NK-92 (cell line): Measurements from ENCODE around the gene KLHL11.
"Not testable (repeated sequence)": the region's sequence is repeated elsewhere in the genome, so short reads cannot be mapped to it uniquely, and the experiment has no call there.

ENCODE experiments used
- DNase-seq: peaks from one replicate; lab custom pipeline; 2025; ENCODE audit not compliant: unreplicated experiment; lab: John Stamatoyannopoulos, UW

Gene KLHL11

DNA sequence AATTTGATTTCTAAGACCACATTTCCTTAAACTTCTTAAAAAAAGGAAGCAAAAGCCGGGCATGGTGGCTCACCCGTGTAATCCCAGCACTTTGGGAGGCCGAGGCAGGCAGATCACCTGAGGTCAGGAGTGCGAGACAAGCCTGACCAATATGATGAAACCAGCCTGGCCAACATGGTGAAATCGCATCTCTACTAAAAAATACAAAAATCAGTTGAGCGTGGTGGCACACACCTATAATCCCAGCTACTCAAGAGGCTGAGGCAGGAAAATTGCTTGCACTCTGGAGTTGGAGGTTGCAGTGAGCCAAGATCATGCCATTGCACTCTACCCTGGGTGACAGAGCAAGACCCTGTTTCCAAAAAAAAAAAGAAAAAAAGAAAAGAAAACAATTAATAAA is 24.4 kb downstream of the KLHL11 start:
- DNase-seq: not testable (repeated sequence)

DNA sequence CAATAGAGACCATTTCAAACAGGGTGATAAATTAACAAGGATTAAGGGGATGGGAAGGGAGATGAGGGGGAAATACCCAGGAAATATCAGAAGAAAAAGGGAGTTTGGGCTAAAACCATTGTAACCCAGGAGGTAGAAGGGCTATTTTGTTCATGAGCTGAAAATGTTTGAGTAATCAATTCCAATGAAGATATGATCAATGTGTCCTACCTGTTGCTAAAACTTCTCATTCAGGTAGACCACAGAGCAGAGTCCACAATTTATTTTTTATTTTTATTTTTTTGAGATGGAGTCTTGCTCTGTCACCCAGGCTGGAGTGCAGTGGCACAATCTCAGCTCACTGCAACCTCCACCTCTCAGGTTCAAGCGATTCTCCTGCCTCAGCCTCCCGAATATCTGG is 25.8 kb downstream of the KLHL11 start:
- DNase-seq: not testable (repeated sequence)

DNA sequence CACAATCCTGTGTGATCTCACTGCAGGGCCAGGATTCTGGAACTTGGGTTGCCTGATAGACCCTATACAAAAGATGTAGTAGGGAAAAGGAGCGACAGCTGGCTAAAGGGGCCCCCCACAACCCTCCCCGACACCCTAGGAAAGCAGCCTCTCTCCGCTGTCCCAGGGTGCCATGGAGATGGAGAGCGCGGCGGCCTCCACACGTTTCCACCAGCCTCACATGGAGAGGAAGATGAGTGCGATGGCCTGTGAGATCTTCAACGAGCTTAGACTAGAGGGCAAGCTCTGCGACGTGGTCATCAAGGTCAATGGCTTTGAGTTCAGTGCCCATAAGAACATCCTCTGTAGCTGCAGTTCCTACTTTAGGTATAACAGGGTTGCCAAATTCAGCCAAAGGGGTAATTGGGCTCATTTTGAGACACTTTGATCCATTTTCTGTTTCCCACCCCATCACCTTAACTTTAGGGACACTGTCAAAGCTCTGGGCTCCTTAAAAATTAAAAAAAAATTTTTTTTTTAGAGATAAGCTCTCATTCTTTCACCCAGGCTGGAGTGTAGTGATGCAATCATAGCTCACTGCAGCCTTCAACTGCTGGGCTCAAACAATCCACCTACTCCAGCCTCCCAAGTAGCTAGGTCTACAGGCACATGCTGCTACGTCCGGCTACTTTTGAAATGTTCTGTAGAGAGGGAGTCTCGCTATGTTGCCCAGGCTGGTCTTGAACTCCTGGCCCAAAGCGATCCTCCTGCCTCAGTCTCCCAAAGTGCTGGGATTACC is 27.3 kb downstream of the KLHL11 start, which contains the start of gene KLHL10:
TSS of gene KLHL10 (plus strand) at position 65 of the 778 bp plus-strand sequence. CDS start at position 173, 108 bp downstream.
- no peak for DNase-seq

DNA sequence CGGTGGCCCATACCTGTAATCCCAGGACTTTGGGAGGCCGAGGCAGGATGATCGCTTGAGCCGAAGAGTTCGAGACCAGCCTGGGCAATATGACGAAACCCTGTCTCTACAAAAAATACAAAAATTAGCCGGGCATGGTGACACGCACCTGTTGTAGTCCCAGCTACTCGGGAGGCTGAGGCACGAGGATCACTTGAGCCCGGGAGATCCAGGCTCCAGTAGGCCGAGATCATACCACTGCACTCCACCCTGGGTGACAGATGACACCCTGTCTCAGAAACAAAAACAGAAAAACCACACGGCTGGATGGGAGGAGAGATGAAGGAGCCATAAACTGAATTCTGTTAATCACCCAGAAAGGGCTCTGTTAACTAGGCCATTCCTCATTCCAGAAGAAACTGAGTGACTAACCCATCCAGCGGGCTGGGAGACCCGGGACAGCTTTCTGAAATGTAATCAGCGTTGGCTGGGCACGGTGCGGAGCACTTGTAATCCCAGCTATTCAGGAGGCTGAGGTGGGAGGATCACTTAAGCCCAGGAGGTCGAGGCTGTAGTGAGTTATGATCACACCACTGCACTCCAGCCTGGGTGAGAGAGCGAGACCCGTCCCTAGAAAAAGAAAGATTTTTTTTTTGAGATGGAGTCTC is 28.6 kb downstream of the KLHL11 start:
- DNase-seq: no peak

DNA sequence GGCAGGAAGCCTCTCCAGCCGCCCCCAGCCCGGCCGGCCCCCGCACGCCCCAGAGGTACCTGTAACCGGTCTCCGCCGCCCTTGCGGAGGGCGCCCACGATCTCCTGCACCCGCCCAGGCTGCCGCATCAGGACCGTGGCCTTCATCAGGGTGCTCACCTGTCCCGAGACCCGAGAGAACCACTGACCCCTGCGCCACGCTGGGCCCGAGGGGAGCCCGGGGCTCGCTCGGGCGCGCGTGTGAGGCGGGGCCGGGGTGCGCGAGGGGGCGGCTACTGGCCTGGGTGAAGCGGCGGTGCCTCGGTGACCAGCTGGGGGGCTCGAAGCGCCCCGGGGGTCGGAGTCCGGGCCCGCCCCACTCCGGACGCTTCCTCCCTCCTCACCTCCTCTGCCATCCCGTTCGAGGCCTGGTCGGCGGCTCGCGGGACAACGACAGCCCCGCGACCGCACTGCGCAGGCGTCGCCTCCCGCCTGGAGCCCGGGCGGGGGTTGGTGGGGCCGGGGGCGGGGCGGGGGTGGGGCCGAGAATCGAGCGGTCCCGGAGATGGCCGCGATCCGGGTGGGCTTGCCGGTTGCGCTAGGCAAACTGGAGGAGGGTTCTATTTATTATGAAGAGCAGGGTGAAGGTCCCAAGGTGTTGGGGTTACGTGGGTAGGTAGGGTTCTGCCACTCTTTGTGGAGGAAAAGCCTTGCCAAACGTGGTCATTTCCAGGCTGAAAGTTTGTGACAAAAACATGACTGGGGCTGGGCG is 29.2 kb downstream of the KLHL11 start, which contains the start of gene NT5C3B:
TSS of gene NT5C3B (minus strand) at position 433 of the 750 bp plus-strand sequence. CDS start at position 394, 39 bp downstream.
- DNase-seq: no peak

DNA sequence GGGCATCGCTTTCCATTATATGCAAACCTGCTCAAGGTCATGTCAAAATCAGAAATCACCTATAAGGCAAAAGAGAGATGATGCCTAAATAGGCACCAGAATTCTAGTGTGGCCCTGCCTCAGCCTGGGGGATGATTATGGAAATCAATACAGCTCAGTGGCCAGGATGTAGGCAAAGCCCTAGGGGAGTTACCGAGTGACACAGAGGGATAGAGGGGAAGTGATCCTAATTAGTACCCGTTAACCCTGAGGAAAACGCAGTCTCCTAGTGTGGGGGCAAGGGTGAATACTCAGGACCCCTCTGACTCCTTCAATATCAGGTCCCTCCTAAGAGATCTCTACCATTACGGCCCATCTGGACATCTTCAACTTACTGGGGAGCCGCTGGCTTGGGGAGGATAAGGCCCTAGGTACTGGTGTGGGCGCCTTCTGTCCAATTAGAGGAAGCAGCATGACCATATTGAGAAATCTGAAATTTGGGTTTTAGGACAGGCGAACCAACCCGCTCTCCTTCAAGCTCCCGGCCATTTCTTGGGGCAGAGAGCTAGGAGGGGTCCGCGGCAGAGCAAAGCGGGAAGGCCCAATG is 29.9 kb downstream of the KLHL11 start:
- no peak for DNase-seq

DNA sequence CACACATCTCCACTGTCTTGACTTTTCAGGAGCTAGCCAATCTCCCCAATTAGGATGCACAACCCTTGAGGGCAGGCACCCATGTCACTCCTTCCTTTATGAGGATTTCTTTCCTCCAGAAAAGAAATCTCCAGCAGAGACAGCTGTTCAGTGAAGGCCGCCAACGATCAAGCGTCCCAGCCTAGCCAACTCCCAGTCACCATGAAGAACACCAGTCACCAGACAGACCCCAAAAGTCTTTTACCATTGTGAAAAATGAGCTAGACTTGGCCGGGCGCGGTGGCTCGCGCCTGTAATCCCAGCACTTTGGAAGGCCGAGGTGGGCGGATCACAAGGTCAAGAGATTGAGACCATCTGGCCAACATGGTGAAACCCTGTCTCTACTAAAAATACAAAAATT is 35.3 kb downstream of the KLHL11 start:
- not testable (repeated sequence) for DNase-seq

DNA sequence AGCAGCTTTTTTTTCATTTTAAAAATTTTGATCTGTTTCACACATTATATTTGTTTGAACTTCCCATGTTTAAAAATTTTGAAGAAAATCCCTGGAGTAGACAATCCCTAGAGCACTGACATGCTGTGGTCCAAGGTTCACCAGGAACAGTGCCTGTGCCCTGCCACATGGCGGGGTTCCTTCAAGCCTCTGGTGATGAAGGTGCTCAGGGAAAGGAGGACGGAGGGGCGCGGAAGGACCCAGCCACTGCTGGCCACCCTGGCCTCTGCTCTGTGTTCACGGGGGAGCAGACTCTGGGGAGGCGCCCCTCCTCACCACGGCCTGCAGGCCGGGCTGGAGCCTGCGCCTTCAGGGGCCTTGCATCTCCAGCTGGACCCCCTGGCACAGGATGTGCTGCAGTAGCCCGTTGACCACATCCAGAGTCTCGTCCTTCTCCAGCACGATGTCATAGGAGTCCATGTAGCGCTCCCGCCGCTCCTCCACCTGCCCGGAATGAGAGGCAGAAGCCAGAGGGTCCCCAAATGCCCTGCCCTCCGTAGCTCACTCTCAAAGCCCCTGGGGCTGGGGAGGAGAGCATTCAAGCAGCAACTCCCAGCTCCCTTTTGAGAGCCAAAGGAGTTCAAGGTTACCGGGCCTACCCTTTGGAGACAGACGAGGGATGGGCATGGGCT is 39.9 kb downstream of the KLHL11 start:
- DNase-seq: no peak

DNA sequence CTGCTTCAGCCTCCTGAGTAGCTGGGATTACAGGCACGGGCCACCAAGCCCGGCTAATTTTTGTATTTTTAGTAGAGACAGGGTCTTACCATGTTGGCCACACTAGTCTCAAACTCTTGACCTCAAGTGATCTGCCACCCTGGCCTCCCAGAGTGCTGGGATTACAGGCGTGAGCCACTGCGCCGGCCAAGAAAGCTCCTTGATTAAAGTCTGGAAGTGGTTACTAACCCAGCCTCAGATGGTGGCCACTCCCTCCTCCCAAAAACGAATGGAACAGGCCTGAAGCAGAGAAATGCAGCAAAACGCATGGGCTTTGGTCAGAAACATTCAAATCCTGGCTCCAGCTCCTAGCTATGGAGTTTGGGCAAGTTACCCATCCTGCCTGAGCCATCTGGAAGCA is 41.1 kb downstream of the KLHL11 start:
- DNase-seq: no peak

DNA sequence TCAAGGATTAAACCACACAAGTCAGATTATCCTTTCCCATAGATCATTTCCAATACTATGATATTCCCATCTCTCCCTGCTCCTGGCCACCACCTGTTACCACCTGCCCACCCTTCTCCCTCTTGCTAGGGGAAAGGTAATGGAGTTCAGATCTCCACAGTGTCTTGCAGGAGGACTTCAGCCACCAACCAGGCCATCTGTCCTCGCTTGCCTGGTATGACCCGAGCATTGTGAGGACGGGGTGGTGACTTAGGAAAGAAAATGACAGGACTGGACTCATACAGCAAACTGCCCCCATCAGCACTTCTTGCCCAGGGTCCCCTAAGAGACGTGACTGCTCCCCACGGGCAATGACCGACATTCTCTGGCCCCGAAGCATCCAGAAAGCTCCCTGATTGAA is 41.6 kb downstream of the KLHL11 start:
- no peak for DNase-seq

DNA sequence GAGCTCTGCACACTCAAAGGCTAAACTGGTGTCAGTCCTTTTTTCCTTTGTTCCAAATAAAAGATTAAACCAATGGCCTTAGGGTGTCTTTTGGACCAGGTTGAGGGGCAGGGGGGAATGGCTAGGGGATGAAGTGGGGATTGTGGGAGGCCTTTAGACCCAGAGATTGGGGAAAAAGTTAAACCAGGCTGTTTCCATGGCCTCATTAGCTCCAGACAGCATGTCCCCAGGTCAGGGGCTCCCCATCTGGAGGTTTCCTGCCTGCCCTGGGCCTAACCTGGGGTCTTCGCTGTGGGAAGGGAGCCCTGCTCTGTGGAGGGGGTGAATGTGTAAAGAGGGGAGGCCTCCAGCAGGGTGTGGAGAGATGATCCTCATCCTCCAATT is 42.1 kb downstream of the KLHL11 start:
- no peak for DNase-seq

DNA sequence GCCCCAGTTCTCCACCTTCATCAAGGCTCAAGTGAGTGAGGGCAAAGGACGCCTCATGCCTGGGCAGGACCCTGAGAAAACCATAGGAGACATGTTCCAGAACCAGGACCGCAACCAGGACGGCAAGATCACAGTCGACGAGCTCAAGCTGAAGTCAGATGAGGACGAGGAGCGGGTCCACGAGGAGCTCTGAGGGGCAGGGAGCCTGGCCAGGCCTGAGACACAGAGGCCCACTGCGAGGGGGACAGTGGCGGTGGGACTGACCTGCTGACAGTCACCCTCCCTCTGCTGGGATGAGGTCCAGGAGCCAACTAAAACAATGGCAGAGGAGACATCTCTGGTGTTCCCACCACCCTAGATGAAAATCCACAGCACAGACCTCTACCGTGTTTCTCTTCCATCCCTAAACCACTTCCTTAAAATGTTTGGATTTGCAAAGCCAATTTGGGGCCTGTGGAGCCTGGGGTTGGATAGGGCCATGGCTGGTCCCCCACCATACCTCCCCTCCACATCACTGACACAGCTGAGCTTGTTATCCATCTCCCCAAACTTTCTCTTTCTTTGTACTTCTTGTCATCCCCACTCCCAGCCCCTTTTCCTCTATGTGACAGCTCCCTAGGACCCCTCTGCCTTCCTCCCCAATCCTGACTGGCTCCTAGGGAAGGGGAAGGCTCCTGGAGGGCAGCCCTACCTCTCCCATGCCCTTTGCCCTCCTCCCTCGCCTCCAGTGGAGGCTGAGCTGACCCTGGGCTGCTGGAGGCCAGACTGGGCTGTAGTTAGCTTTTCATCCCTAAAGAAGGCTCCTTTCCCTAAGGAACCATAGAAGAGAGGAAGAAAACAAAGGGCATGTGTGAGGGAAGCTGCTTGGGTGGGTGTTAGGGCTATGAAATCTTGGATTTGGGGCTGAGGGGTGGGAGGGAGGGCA is 42.7 kb downstream of the KLHL11 start:
- DNase-seq: no peak

DNA sequence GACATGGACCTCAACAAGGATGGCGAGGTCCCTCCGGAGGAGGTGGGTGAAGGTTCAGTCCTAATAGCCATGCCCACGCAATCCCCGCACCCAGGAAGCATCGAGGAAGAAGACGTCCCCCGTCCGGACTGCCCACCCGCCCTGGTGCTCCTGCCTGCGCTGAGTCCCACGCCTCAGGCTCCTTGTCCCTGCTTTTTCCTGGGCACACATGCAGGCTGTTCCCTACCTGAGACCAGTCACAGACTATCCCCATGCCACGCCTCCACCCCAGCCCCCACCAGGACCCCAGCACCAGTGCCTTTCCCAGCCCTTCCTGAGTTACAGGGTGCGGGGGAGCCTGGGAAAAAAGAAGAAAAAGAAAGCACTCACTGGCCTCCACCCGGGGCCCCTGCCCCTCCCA is 43.4 kb downstream of the KLHL11 start:
- DNase-seq: no peak

DNA sequence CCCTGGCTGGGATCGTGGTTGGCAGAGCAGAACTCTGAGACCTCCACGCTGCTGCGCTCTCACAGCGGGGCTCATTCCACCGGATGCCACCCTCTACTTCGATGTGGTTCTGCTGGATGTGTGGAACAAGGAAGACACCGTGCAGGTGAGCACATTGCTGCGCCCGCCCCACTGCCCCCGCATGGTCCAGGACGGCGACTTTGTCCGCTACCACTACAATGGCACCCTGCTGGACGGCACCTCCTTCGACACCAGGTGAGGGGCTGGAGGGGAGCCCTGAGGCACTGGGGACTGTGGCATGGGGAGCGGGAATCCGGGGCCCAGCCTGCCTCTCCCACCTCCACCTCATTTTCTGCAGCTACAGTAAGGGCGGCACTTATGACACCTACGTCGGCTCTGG is 47.2 kb downstream of the KLHL11 start:
- DNase-seq: no peak

DNA sequence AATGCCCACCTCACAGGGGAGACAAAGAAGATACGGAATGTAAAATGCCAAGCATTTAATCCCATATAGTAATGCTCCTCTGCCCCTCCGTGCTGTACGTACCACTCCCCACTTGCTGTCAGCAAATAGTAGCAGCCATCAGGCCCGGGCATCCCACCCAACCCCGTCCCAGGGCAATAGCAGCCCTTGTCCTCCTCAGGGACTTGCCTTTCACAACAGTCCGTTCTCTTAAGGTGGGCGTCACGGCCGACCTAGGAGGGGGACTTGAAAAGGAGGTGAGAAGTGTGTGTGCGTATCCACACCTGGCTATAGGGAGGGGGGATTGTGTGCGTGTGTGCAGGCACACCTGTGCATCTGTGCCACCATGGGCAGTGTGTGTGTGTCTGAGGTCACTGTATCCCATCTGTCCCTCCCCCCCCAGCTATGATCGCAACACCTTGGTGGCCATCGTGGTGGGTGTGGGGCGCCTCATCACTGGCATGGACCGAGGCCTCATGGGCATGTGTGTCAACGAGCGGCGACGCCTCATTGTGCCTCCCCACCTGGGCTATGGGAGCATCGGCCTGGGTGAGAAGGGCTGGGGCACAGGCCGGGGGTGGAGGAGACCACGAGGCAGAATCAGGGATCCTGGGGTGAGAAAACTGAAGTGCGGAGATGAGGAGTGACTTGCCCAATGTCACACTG is 48.4 kb downstream of the KLHL11 start:
- no peak for DNase-seq

DNA sequence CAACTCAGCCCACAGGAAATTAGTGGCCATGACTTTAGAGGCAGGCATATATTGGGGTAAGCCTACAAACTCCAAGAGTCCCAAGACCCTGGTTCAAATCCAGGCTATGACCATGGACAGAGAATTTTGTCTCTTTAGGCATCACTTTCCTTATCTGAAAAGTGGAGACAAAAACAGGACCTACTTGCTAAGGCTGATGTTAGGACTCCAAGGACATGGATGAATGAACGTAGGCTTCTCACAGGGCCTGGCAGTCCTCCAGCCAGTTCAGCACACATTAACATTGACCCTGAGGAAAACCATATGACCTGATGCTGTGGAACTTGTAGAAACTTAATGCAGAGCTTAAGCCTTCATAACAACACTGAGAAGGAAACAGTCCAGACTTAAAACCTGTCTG is 51.0 kb downstream of the KLHL11 start:
- no peak for DNase-seq

DNA sequence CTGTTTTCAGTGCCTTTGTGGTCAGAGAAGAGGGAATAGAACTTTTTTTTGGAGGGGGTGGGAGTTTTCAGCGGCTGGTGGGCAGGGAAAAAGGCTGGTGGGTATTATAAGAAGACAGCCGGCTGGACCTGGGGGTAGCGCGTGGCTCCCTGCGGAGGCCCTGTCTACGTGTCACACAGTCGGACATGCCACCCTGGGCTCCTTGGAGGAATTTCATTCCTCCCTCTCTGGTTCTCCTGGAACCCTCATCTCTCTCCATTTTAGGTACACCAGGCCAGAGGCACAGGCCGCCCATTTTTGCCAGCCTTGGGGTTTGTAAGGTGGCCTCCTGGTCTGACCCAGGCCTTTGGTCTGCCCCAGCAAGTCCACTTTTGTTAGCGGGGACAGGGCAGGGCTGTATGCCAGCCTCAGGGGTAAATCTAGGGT is 51.5 kb downstream of the KLHL11 start:
- DNase-seq: no peak

DNA sequence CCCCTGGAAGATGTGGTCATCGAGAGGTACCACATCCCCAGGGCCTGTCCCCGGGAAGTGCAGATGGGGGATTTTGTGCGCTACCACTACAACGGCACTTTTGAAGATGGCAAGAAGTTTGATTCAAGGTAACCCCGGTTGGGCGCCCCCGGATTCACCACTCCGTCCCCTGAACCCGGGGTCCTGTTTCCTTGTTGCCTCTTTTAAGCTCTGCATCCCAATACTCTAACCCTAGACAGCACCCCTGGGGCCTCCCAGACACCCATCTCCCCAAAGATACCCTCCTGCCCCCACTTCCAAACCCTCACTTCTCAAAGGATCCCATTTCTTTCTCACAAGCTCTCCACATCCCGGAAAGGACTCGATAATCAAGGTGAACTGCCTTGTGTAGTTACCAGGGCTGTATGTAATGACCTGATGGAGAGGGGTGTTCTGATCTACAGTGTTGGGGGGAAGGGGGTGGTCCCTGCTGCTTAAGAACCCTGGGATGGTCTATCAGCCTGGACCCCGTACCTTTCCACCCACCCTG is 52.0 kb downstream of the KLHL11 start:
- no peak for DNase-seq
